NCI-H1436 (cell line): Measurements from ENCODE around the gene P3H4.
"Not testable (repeated sequence)": the region's sequence is repeated elsewhere in the genome, so short reads cannot be mapped to it uniquely, and the experiment has no call there.

Experiments used
- DNase-seq: peaks from one replicate; lab custom pipeline; 2025; lab: John Stamatoyannopoulos, UW

P3H4 gene

DNA sequence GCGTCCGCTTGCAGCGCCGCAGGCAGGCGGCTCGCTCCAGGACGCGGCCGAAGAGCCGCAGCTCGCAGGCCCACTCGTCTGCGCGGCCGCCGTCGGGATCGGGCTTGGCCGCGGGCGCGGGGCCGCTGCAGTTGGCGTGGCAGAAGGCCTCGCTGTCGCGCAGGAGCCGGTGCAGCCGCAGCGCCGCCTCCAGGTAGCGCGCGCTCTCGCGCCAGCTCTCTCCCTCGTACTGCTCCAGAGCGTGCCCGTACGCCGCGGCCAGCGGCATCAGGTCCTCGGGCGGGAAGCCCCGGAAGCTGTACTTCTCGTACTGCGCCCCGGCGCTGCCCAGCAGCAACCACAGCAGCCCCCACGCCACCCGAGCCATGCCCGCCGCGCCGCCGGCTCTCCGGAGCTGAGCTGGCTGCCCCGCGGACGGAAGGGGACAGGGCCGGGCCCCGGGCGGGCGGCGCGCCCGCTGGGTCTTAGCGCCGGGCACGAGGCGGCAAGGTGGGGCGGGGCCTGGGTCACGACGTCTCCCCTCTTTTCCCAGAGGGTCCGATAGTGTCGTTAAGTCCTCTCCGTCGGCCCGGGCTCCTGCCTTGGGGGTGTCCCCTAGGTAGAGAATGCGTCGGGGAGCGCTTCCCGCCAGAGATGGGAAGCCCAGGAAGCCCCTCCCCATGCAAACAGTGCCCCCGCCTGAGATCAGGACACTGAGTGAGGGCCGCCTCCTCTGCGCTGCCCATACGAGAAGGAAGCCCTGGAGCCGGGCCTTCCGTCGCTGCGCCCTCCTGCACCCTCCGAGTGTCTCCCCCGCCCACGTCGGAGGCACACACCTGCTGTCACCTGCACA lies at the start of gene P3H4:
TSS of gene P3H4 (minus strand) at position 401 of the 832 bp plus-strand sequence. CDS start at position 367, 34 bp downstream.
- DNase-seq: peak; percentile 67

DNA sequence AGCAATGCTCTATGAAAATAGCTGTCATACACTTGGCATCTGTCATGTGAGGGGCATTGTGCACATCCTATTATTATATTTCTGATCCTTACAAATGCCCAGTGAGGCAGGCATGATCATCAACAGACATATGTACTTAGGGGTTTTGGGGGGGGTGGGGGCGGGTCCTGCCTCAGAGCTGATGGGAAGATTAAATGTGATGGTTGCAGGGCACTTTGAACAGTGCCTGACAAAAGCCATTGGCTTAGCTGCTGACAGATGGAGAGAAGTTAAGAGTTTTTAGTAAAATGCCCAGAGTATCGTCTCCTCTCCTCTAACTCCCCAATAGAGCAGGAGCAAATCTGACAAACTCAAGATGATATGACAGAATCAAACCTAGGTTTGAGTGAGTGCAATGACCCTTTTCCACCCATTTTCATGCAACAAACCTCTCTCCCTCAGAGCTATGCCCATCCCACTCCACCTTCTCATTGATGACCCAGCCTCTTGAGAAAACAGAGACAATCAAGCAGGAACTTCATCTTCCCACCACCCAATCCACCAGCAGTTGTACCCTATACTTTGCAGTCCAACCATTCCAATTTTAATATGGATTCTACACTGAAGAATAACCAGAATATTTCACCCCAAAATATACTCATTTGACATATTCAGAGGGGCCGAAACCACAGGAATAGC lies 48.6 kb upstream of the P3H4 start:
- no peak for DNase-seq

DNA sequence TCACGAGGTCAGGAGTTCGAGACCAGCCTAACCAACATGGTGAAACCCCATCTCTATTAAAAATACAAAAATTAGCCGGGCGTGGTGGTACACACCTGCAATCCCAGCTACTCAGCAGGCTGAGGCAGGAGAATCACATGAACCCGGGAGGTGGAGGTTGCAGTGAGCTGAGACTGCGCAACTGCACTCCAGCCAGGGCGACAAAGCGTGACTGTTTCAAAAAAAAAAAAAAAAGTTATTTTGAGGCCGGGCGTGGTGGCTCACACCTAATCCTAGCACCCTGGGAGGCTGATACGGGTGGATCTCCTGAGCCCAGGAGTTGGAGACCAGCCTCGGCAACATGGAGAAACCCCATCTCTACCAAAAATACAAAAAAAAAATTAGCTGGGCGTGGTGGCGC lies 39.6 kb upstream of the P3H4 start:
- not testable (repeated sequence) for DNase-seq

DNA sequence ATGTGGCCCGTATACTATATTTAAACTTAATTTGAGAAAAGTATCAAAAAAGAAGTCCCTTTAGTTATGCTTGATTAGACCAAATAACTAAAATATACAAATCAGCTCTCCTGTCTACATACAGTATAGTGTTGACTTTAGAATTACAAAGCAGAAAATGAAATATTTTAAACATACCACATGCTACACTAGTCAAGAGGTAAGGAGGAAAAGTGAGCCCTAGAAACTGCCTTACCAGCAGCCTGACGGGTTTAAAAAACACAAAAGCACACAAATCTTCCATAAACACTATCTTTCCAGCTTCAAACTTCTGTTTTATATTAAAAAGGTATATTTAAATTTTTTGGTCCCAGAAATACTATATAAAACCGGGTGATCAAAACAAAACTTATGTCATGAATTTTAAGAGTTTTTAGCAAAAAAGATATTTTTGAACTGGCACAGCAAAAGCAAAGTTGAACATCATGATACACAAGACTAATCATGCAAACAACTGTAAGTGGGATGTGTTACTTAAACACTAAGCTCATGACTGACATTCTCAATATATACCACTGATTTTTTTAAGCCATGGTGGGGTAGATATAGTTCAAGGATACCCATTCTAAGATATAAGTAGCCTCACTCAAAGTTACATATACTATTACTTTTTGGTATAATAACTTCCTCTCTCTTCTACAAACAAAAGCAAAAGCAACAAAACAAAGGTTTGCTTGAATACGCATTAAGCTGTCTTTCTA lies 37.7 kb upstream of the P3H4 start:
- no peak for DNase-seq

DNA sequence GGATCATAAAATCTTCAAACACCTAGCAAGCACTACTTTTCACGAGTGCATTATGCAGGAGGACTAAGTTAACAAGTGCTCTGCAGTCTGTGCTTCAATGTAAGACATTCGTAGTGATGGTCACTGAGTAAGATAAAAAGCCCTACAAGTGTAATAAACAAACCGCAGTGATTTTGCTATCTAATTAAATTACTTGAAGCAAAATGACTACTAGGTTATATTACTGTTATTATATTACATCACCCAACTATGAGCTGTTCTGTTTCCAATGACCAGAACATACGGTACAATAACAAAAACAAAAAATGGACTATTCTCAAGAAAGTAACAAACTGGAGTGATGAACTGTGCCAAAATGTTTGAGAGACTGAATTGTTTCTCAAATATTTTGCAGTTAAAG lies 37.0 kb upstream of the P3H4 start:
- no peak for DNase-seq

- no peak for DNase-seq
Observed at GRCh38 chr17:41844971-41845370, 33.2 kb upstream of the P3H4 start.

DNA sequence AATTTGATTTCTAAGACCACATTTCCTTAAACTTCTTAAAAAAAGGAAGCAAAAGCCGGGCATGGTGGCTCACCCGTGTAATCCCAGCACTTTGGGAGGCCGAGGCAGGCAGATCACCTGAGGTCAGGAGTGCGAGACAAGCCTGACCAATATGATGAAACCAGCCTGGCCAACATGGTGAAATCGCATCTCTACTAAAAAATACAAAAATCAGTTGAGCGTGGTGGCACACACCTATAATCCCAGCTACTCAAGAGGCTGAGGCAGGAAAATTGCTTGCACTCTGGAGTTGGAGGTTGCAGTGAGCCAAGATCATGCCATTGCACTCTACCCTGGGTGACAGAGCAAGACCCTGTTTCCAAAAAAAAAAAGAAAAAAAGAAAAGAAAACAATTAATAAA lies 29.0 kb upstream of the P3H4 start:
- not testable (repeated sequence) for DNase-seq

- not testable (repeated sequence) for DNase-seq
Observed at GRCh38 chr17:41839448-41839847, 27.7 kb upstream of the P3H4 start.

DNA sequence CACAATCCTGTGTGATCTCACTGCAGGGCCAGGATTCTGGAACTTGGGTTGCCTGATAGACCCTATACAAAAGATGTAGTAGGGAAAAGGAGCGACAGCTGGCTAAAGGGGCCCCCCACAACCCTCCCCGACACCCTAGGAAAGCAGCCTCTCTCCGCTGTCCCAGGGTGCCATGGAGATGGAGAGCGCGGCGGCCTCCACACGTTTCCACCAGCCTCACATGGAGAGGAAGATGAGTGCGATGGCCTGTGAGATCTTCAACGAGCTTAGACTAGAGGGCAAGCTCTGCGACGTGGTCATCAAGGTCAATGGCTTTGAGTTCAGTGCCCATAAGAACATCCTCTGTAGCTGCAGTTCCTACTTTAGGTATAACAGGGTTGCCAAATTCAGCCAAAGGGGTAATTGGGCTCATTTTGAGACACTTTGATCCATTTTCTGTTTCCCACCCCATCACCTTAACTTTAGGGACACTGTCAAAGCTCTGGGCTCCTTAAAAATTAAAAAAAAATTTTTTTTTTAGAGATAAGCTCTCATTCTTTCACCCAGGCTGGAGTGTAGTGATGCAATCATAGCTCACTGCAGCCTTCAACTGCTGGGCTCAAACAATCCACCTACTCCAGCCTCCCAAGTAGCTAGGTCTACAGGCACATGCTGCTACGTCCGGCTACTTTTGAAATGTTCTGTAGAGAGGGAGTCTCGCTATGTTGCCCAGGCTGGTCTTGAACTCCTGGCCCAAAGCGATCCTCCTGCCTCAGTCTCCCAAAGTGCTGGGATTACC lies 26.2 kb upstream of the P3H4 start, which contains the start of gene KLHL10:
TSS of gene KLHL10 (plus strand) at position 65 of the 778 bp plus-strand sequence. CDS start at position 173, 108 bp downstream.
- DNase-seq: no peak

GRCh38 chr17:41836550-41837196 lies 24.9 kb upstream of the P3H4 start:
- DNase-seq: no peak

GRCh38 chr17:41835800-41836549 lies 24.2 kb upstream of the P3H4 start, which contains the start of gene NT5C3B:
Gene NT5C3B (minus strand): TSS chr17:41836232. CDS start chr17:41836193, 39 bp downstream.
- peak; percentile 30 for DNase-seq

DNA sequence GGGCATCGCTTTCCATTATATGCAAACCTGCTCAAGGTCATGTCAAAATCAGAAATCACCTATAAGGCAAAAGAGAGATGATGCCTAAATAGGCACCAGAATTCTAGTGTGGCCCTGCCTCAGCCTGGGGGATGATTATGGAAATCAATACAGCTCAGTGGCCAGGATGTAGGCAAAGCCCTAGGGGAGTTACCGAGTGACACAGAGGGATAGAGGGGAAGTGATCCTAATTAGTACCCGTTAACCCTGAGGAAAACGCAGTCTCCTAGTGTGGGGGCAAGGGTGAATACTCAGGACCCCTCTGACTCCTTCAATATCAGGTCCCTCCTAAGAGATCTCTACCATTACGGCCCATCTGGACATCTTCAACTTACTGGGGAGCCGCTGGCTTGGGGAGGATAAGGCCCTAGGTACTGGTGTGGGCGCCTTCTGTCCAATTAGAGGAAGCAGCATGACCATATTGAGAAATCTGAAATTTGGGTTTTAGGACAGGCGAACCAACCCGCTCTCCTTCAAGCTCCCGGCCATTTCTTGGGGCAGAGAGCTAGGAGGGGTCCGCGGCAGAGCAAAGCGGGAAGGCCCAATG lies 23.6 kb upstream of the P3H4 start:
- no peak for DNase-seq

DNA sequence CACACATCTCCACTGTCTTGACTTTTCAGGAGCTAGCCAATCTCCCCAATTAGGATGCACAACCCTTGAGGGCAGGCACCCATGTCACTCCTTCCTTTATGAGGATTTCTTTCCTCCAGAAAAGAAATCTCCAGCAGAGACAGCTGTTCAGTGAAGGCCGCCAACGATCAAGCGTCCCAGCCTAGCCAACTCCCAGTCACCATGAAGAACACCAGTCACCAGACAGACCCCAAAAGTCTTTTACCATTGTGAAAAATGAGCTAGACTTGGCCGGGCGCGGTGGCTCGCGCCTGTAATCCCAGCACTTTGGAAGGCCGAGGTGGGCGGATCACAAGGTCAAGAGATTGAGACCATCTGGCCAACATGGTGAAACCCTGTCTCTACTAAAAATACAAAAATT lies 18.2 kb upstream of the P3H4 start:
- not testable (repeated sequence) for DNase-seq

- no peak for DNase-seq
Observed at GRCh38 chr17:41825175-41825845, 13.6 kb upstream of the P3H4 start.

DNA sequence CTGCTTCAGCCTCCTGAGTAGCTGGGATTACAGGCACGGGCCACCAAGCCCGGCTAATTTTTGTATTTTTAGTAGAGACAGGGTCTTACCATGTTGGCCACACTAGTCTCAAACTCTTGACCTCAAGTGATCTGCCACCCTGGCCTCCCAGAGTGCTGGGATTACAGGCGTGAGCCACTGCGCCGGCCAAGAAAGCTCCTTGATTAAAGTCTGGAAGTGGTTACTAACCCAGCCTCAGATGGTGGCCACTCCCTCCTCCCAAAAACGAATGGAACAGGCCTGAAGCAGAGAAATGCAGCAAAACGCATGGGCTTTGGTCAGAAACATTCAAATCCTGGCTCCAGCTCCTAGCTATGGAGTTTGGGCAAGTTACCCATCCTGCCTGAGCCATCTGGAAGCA lies 12.3 kb upstream of the P3H4 start:
- DNase-seq: no peak

DNA sequence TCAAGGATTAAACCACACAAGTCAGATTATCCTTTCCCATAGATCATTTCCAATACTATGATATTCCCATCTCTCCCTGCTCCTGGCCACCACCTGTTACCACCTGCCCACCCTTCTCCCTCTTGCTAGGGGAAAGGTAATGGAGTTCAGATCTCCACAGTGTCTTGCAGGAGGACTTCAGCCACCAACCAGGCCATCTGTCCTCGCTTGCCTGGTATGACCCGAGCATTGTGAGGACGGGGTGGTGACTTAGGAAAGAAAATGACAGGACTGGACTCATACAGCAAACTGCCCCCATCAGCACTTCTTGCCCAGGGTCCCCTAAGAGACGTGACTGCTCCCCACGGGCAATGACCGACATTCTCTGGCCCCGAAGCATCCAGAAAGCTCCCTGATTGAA lies 11.8 kb upstream of the P3H4 start:
- no peak for DNase-seq

DNA sequence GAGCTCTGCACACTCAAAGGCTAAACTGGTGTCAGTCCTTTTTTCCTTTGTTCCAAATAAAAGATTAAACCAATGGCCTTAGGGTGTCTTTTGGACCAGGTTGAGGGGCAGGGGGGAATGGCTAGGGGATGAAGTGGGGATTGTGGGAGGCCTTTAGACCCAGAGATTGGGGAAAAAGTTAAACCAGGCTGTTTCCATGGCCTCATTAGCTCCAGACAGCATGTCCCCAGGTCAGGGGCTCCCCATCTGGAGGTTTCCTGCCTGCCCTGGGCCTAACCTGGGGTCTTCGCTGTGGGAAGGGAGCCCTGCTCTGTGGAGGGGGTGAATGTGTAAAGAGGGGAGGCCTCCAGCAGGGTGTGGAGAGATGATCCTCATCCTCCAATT lies 11.4 kb upstream of the P3H4 start:
- no peak for DNase-seq

- DNase-seq: no peak
Observed at GRCh38 chr17:41822216-41823140, 10.7 kb upstream of the P3H4 start.
